Activated naive CD4-positive, alpha-beta T cell treated with anti-CD3 and anti-CD28 coated beads, Interleukin-2, amount 50 U/mL, for 24 hours (primary cell): ENCODE measurements around the gene BGN.

Experiments
- H3K27ac Mint-ChIP-seq: one replicate; pipeline ENCODE4 v1.8.0; 2021; ENCODE audit warnings: mild to moderate bottlenecking, mixed read lengths
- H3K27me3 Mint-ChIP-seq: one replicate; pipeline ENCODE4 v1.8.0; 2021; ENCODE audit warnings: mixed read lengths
- H3K36me3 Mint-ChIP-seq: one replicate; pipeline ENCODE4 v1.8.0; 2021; ENCODE audit warnings: mixed read lengths
- H3K4me1 Mint-ChIP-seq: one replicate; pipeline ENCODE4 v1.8.0; 2021; ENCODE audit warnings: mixed read lengths
- H3K4me3 Mint-ChIP-seq: one replicate; pipeline ENCODE4 v1.8.0; 2021; ENCODE audit warnings: mild to moderate bottlenecking, mixed read lengths
- H3K9me3 Mint-ChIP-seq: one replicate; pipeline ENCODE4 v1.8.0; 2021; ENCODE audit warnings: mixed read lengths

Gene BGN

GRCh38 chrX:153471663-153472280, 23.0 kb upstream of the BGN start:
- no peaks in the 10 kb centered on the region for H3K27me3 Mint-ChIP-seq
- H3K9me3 Mint-ChIP-seq, result no peaks in the 10 kb centered on the region
- H3K36me3 Mint-ChIP-seq, result peaks cover 1% of the 10 kb centered on the region
- peaks cover 10% of the 10 kb centered on the region for H3K4me1 Mint-ChIP-seq
- H3K4me3 Mint-ChIP-seq, result no peak overlapping the region
- peak overlapping the region; percentile 46 for H3K27ac Mint-ChIP-seq

DNA sequence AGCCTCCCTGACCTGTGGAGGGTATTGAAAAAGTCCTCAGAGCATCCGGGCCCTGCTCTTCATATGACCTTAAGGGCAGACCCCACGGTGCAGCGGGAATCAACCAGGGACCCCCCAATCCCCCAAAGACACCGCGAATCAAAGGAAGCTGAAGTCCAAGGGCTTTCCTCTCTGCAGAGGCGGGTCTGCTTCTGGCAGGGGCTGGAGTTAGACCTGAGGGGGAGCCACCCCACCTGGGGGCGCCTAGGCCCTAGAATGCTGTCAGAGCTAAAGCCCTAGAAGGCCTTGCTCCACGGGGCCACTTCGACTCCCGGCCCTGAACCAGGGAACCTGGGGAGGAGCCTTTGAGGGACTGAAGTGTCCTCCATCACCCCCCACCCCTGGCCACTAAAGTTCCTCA, 21.7 kb upstream of the BGN start:
- no peaks in the 10 kb centered on the region for H3K27me3 Mint-ChIP-seq
- H3K4me1 Mint-ChIP-seq, result peaks cover 3% of the 10 kb centered on the region
- no peaks in the 10 kb centered on the region for H3K36me3 Mint-ChIP-seq
- H3K27ac Mint-ChIP-seq, result no peak overlapping the region
- no peaks in the 10 kb centered on the region for H3K9me3 Mint-ChIP-seq
- H3K4me3 Mint-ChIP-seq, result peak overlapping the region; percentile 42

- peaks cover 3% of the 10 kb centered on the region for H3K4me1 Mint-ChIP-seq
- H3K4me3 Mint-ChIP-seq, result peak overlapping the region; percentile 51
- H3K27me3 Mint-ChIP-seq, result no peaks in the 10 kb centered on the region
- H3K27ac Mint-ChIP-seq, result peak overlapping the region; percentile 62
- H3K9me3 Mint-ChIP-seq, result no peaks in the 10 kb centered on the region
- no peaks in the 10 kb centered on the region for H3K36me3 Mint-ChIP-seq
These were observed 20.5 kb upstream of the BGN start for GRCh38 chrX:153474266-153474665.

DNA sequence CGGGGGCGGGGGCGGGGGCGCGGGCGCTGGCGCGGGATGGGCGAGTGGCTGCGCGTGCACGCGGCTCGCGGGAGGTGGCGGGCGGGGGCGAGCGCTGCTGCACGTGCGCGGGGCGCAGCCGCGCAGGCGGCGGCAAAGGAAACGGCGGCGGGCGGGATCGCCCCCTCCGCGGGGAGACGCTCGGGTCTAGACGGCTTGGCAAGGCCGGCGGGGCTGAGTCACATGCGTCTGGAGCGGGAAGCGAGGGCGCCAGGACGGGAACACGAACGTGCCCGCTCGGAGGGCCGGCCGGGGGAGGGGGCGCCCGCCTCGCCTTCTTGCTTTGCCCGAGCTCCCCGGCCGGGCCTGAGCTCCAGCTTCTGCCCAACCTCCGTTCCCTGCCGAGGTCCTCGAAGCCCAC, 20.1 kb upstream of the BGN start:
- Mint-ChIP-seq H3K4me3 (no peak overlapping the region), H3K27ac (no peak overlapping the region), H3K4me1 (peaks cover 3% of the 10 kb centered on the region), H3K36me3 (no peaks in the 10 kb centered on the region), H3K9me3 (no peaks in the 10 kb centered on the region), H3K27me3 (no peaks in the 10 kb centered on the region)

DNA sequence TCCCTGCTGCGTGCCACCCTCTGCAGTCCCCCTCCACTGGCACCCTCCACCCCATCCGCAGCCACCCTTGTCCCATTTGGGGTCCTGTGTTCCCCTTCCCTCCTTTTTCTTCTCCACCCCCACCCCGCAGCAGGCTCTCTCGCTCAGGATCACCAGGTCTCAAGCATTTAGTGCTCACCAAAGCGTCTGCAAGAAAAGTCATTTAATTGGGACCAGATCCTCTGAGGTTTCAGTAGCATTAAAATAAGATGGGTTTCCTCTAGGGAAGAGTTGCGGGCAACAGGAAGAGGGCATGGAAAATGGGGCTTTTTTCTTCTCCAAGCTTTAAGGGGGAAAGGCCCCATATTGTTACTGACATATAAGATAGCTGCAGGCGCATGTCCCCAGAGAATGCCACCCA, 19.5 kb upstream of the BGN start:
- Mint-ChIP-seq H3K4me3 (no peak overlapping the region), H3K27ac (no peak overlapping the region), H3K36me3 (no peaks in the 10 kb centered on the region), H3K27me3 (no peaks in the 10 kb centered on the region), H3K4me1 (peaks cover 3% of the 10 kb centered on the region), H3K9me3 (no peaks in the 10 kb centered on the region)

GRCh38 chrX:153475751-153476281, 19.0 kb upstream of the BGN start:
- Mint-ChIP-seq H3K4me3 (peak overlapping the region; percentile 33), H3K27me3 (no peaks in the 10 kb centered on the region), H3K36me3 (no peaks in the 10 kb centered on the region), H3K9me3 (no peaks in the 10 kb centered on the region), H3K4me1 (peaks cover 3% of the 10 kb centered on the region), H3K27ac (no peak overlapping the region)

DNA sequence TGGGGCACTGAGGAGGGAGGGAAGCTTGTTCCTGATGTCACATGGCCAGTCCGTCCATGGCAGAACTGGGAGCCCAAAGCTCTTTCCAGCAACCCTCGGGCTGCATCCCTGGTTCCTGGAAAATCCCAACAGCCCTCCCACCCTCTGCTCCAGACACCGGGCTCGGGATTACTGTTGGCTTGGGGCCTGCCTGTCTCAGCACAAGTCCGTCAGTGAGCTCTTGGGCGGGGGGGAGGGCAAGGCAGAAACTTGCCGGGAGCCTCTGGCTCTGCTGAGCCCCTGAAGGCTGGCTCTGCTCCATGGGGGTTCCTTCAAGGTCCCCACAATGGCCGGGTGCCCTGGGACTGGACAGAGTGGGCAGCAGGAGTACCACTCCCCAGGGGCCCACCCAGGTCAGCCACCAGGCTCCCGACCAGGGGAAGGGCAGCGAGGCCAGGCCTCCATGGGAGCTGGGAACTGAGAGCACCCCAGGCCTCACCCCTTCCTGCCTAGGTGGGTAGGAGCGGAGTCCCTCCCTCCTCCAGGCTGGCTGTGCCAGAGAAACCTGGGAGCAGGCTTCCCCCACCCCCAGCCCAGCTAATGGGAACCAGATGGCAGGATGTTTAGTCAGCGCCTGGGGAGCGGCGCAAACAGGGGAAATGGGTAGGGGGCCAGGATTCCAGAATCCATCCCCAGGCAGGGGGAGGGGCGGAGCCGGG, 18.0 kb upstream of the BGN start:
- no peaks in the 10 kb centered on the region for H3K36me3 Mint-ChIP-seq
- no peak overlapping the region for H3K27ac Mint-ChIP-seq
- peaks cover 3% of the 10 kb centered on the region for H3K4me1 Mint-ChIP-seq
- H3K4me3 Mint-ChIP-seq, result no peak overlapping the region
- H3K9me3 Mint-ChIP-seq, result no peaks in the 10 kb centered on the region
- no peaks in the 10 kb centered on the region for H3K27me3 Mint-ChIP-seq

GRCh38 chrX:153477364-153477857, 17.4 kb upstream of the BGN start:
- Mint-ChIP-seq H3K36me3 (no peaks in the 10 kb centered on the region), H3K9me3 (no peaks in the 10 kb centered on the region), H3K27ac (no peak overlapping the region), H3K27me3 (no peaks in the 10 kb centered on the region), H3K4me1 (no peaks in the 10 kb centered on the region), H3K4me3 (no peak overlapping the region)

DNA sequence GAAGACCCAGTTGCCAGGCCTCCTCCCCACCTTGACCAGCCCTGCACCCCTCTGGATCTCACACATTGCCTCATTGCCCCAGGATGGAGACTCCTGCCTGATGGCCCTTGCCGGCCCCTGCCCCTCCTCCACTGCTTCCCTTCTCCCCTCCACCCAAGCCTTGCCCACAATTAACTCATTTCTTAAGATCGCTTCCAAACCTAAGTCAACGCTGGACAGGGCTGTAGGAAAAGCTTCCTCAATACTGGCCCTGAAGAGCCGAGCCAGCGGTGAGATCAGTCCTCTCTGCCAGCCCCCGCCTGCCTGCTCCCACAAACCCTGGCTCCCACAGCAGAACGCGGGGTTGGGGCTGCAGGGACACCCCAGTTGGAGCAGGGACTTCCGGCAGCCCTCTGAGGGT, 16.9 kb upstream of the BGN start:
- H3K4me1 Mint-ChIP-seq, result no peaks in the 10 kb centered on the region
- H3K27ac Mint-ChIP-seq, result no peak overlapping the region
- no peak overlapping the region for H3K4me3 Mint-ChIP-seq
- no peaks in the 10 kb centered on the region for H3K9me3 Mint-ChIP-seq
- no peaks in the 10 kb centered on the region for H3K36me3 Mint-ChIP-seq
- H3K27me3 Mint-ChIP-seq, result no peaks in the 10 kb centered on the region

DNA sequence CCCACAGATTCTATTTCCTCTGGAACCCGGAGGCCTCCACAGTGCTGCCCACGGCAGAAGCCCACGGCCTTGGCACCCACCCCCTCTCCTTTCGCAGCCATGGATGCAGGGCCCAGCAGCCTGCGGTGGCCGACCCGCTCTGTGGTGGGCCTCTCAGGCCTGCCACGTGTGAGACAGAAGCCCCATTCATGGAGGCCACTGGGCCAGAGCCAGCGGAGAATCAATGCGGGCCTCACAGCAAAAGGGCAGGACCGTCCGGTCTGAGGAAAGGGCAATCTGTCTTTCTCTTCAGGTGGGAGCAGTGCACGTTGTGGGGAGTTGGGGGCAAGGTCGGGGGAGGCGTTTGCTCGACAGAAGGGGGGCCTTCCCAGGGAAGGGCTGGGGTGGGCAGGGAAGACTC, 16.0 kb upstream of the BGN start:
- Mint-ChIP-seq H3K4me3 (no peak overlapping the region), H3K27me3 (no peaks in the 10 kb centered on the region), H3K36me3 (no peaks in the 10 kb centered on the region)

GRCh38 chrX:153481043-153481442, 13.7 kb upstream of the BGN start:
- Mint-ChIP-seq H3K4me1 (no peaks in the 10 kb centered on the region), H3K36me3 (no peaks in the 10 kb centered on the region), H3K4me3 (no peak overlapping the region), H3K27ac (no peak overlapping the region), H3K9me3 (no peaks in the 10 kb centered on the region), H3K27me3 (no peaks in the 10 kb centered on the region)

More for the DNA sequence above, 16.0 kb upstream of the BGN start:
- Mint-ChIP-seq H3K9me3 (no peaks in the 10 kb centered on the region), H3K27ac (no peak overlapping the region), H3K4me1 (no peaks in the 10 kb centered on the region)

GRCh38 chrX:153482376-153483015, 12.3 kb upstream of the BGN start:
- H3K9me3 Mint-ChIP-seq, result no peaks in the 10 kb centered on the region
- no peaks in the 10 kb centered on the region for H3K27me3 Mint-ChIP-seq

DNA sequence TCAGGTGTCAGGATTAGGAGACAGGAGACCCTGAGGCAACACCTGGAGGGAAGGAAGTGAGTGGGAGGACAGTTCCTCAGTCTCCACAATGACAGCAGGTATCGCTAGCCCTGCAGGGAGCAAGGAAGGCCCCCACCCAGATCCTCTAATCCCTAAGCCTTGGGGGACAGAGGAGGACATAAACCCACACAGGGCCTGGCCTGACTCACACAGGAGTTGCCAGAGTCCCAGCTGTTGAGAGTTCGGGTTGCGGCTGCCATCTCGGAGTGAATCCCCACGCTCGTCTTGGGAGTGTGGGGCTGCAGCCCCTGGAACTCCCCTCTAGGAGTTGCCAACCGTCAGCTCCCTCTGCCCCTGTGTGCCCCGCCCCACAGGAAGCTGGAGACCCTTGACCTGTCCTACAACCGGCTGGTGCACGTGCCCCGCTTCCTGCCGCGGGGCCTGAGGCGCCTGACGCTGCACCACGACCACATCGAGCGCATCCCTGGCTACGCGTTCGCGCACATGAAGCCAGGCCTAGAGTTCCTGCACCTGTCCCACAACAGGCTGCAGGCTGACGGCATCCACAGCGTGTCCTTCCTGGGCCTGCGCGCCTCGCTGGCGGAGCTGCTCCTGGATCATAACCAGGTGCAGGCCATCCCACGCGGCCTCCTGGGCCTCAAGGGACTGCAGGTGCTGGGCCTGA, 9.2 kb upstream of the BGN start:
- no peaks in the 10 kb centered on the region for H3K9me3 Mint-ChIP-seq
- no peaks in the 10 kb centered on the region for H3K27me3 Mint-ChIP-seq
- no peak overlapping the region for H3K4me3 Mint-ChIP-seq
- no peaks in the 10 kb centered on the region for H3K4me1 Mint-ChIP-seq
- no peaks in the 10 kb centered on the region for H3K36me3 Mint-ChIP-seq
- no peak overlapping the region for H3K27ac Mint-ChIP-seq

More at GRCh38 chrX:153482376-153483015, 12.3 kb upstream of the BGN start:
- H3K4me3 Mint-ChIP-seq, result no peak overlapping the region
- no peak overlapping the region for H3K27ac Mint-ChIP-seq
- H3K36me3 Mint-ChIP-seq, result no peaks in the 10 kb centered on the region
- no peaks in the 10 kb centered on the region for H3K4me1 Mint-ChIP-seq

- Mint-ChIP-seq H3K36me3 (no peaks in the 10 kb centered on the region), H3K4me3 (no peak overlapping the region), H3K27me3 (no peaks in the 10 kb centered on the region), H3K9me3 (no peaks in the 10 kb centered on the region), H3K4me1 (no peaks in the 10 kb centered on the region), H3K27ac (no peak overlapping the region)
These were observed 8.6 kb upstream of the BGN start for GRCh38 chrX:153486171-153486570.

- no peaks in the 10 kb centered on the region for H3K27me3 Mint-ChIP-seq
These were observed 7.1 kb upstream of the BGN start for GRCh38 chrX:153487590-153488071.

More at GRCh38 chrX:153487590-153488071, 7.1 kb upstream of the BGN start:
- Mint-ChIP-seq H3K9me3 (no peaks in the 10 kb centered on the region), H3K36me3 (no peaks in the 10 kb centered on the region), H3K4me1 (no peaks in the 10 kb centered on the region), H3K27ac (no peak overlapping the region), H3K4me3 (no peak overlapping the region)
